ENCODE results near the gene PHKB. TPM values are rescaled to one million over a fixed set of nuclear protein-coding genes. Genes with fewer than 3 reads are reported as not detected.

Gene PHKB
- polyA plus RNA-seq, 1 donor from 2014 or later = 99.5 TPM

- Histone ChIP-seq H4K20me1 (ENCODE audit: insufficient read depth) (no peaks in the 10 kb centered on the region), H3K9ac (ENCODE audit: low read length) (no peak overlapping the region), H3K9me2 (ENCODE audit: insufficient read depth, low read length) (no peaks in the 10 kb centered on the region), H2AFZ (ENCODE audit: low read depth, low read length) (no peak overlapping the region), H3K27me3 (ENCODE audit: insufficient read depth, low read depth, low read length) (no peaks in the 10 kb centered on the region), H3K9me3 (ENCODE audit: low read length) (no peaks in the 10 kb centered on the region), H3K79me2 (replicated peaks; ENCODE audit: insufficient read depth, low read length) (no peaks in the 10 kb centered on the region), H3K27ac (ENCODE audit: low read length) (peak overlapping the region; percentile 9), H3K4me3 (ENCODE audit: low read length) (no peak overlapping the region), H3K4me2 (ENCODE audit: low read length) (no peak overlapping the region), H3K36me3 (ENCODE audit: insufficient read depth, low read length) (no peaks in the 10 kb centered on the region), H3F3A (ENCODE audit: insufficient read depth, low read length, poor library complexity, severe bottlenecking) (no peaks in the 10 kb centered on the region)
- TF ChIP-seq EZH2 (IDR thresholded peaks at IDR 0.05; ENCODE audit: borderline replicate concordance, insufficient read depth, low read length, poor library complexity, severe bottlenecking) (no peak), SMC3 (conservative IDR thresholded peaks at IDR 0.05; ENCODE audit: poor library complexity) (no peak), POLR2AphosphoS5 (IDR thresholded peaks at IDR 0.05) (no peak), TAF1 (IDR thresholded peaks at IDR 0.05; ENCODE audit: low read depth) (no peak), MXI1 (conservative IDR thresholded peaks at IDR 0.05; ENCODE audit: poor library complexity, severe bottlenecking) (no peak), EP300 (conservative IDR thresholded peaks at IDR 0.05; ENCODE audit: poor library complexity, severe bottlenecking) (no peak), RAD21 (conservative IDR thresholded peaks at IDR 0.05) (no peak), REST (IDR thresholded peaks at IDR 0.05; ENCODE audit: borderline replicate concordance) (no peak)
- TF ChIP-seq, protein P1, sequence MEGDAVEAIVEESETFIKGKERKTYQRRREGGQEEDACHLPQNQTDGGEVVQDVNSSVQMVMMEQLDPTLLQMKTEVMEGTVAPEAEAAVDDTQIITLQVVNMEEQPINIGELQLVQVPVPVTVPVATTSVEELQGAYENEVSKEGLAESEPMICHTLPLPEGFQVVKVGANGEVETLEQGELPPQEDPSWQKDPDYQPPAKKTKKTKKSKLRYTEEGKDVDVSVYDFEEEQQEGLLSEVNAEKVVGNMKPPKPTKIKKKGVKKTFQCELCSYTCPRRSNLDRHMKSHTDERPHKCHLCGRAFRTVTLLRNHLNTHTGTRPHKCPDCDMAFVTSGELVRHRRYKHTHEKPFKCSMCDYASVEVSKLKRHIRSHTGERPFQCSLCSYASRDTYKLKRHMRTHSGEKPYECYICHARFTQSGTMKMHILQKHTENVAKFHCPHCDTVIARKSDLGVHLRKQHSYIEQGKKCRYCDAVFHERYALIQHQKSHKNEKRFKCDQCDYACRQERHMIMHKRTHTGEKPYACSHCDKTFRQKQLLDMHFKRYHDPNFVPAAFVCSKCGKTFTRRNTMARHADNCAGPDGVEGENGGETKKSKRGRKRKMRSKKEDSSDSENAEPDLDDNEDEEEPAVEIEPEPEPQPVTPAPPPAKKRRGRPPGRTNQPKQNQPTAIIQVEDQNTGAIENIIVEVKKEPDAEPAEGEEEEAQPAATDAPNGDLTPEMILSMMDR (IDR thresholded peaks at IDR 0.05; ENCODE audit: poor library complexity, severe bottlenecking) = no peak
These were observed 263.1 kb downstream of the PHKB start for GRCh38 chr16:47724115-47724785.

- Histone ChIP-seq H3K36me3 (ENCODE audit: insufficient read depth, low read length) (no peaks in the 10 kb centered on the region), H3K4me3 (ENCODE audit: low read length) (no peak overlapping the region), H3K27ac (ENCODE audit: low read length) (no peak overlapping the region), H3K9ac (ENCODE audit: low read length) (no peak overlapping the region), H3K9me2 (ENCODE audit: insufficient read depth, low read length) (no peaks in the 10 kb centered on the region), H4K20me1 (ENCODE audit: insufficient read depth) (no peaks in the 10 kb centered on the region), H2AFZ (ENCODE audit: low read depth, low read length) (no peak overlapping the region), H3K27me3 (ENCODE audit: insufficient read depth, low read depth, low read length) (no peaks in the 10 kb centered on the region), H3K9me3 (ENCODE audit: low read length) (no peaks in the 10 kb centered on the region), H3K79me2 (replicated peaks; ENCODE audit: insufficient read depth, low read length) (no peaks in the 10 kb centered on the region), H3F3A (ENCODE audit: insufficient read depth, low read length, poor library complexity, severe bottlenecking) (no peaks in the 10 kb centered on the region), H3K4me2 (ENCODE audit: low read length) (no peak overlapping the region)
- TF ChIP-seq, protein P1 (IDR thresholded peaks at IDR 0.05; ENCODE audit: poor library complexity, severe bottlenecking) = no peak
- TF ChIP-seq EP300 (conservative IDR thresholded peaks at IDR 0.05; ENCODE audit: poor library complexity, severe bottlenecking) (peak; percentile 64), POLR2AphosphoS5 (IDR thresholded peaks at IDR 0.05) (peak; percentile 61), TAF1 (IDR thresholded peaks at IDR 0.05; ENCODE audit: low read depth) (no peak)
These were observed 264.1 kb downstream of the PHKB start for GRCh38 chr16:47725188-47725695.
